Coronary artery (tissue), 2 donors: ENCODE data around the gene RELL1.

ENCODE experiments used
- DNase-seq: peaks from one replicate; pipeline ENCODE4 v3.0.0-alpha.2; 2017; ENCODE audit warnings: low spot score
- H3K27ac ChIP-seq, 2 donors: fragments of 200-600 bp; sonication (generic); one replicate each; pipeline ENCODE4 v1.5.1; 2016 to 2019
- H3K4me3 ChIP-seq: fragments of 200-600 bp; sonication (generic); 2 replicates; pipeline ENCODE4 v1.5.1; 2016; ENCODE audit warnings: mild to moderate bottlenecking, moderate library complexity
- CTCF ChIP-seq: fragments of 200-600 bp; sonication (generic); IDR thresholded peaks from one replicate; pipeline ENCODE4 v1.5.1; 2019; ENCODE audit warnings: antibody characterized with exemption

Gene RELL1

GRCh38 chr4:37728064-37728463 is 41.9 kb upstream of the RELL1 start:
- no peak for TF ChIP-seq CTCF
- Histone ChIP-seq H3K4me3 (no peak overlapping the region), H3K27ac (no peak overlapping the region)
- DNase-seq = no peak

- DNase-seq = no peak
- Histone ChIP-seq H3K27ac (no peak overlapping the region), H3K4me3 (no peak overlapping the region)
- no peak for TF ChIP-seq CTCF
These were observed 41.5 kb upstream of the RELL1 start for GRCh38 chr4:37727635-37728034.

- Histone ChIP-seq H3K4me3 (no peak overlapping the region), H3K27ac (no peak overlapping the region)
- no peak for TF ChIP-seq CTCF
- no peak for DNase-seq
These were observed 40.5 kb upstream of the RELL1 start for GRCh38 chr4:37726666-37727065.

GRCh38 chr4:37725718-37726117 is 39.5 kb upstream of the RELL1 start:
- TF ChIP-seq CTCF = no peak
- no peak for DNase-seq
- H3K4me3 ChIP-seq = no peak overlapping the region
- no peak overlapping the region for H3K27ac ChIP-seq

GRCh38 chr4:37723067-37723466 is 36.9 kb upstream of the RELL1 start:
- DNase-seq = no peak
- no peak overlapping the region for H3K4me3 ChIP-seq
- H3K27ac ChIP-seq = no peak overlapping the region
- no peak for TF ChIP-seq CTCF

GRCh38 chr4:37721995-37722638 is 35.9 kb upstream of the RELL1 start:
- no peak for TF ChIP-seq CTCF
- no peak overlapping the region for H3K4me3 ChIP-seq
- no peak overlapping the region for H3K27ac ChIP-seq
- DNase-seq = no peak

- no peak for TF ChIP-seq CTCF
- no peak for DNase-seq
- Histone ChIP-seq H3K4me3 (no peak overlapping the region), H3K27ac (no peak overlapping the region)
These were observed 32.8 kb upstream of the RELL1 start for GRCh38 chr4:37719021-37719420.
